HCT116 (cell line): ENCODE results near the gene AMTN. TPM values are rescaled to one million over a fixed set of nuclear protein-coding genes. Genes with fewer than 3 reads are reported as not detected.

ENCODE experiments used
- ATAC-seq: fragments of 200-7000 bp; cut with Tn5 transposase; 2 replicates; pipeline ENCODE4 v1.9.1; 2020; ENCODE audit warnings: mild to moderate bottlenecking, moderate library complexity
- BruUV-seq: library from RNA; stranded (reverse); fragments of 400-500 nt; replicated peaks from 2 replicates; lab custom pipeline; 2021; lab: Mats Ljungman, UMichigan
- CTCF ChIA-PET: fragments of 300-600 bp; sonication (Branson Sonifier 250); formaldehyde crosslinking; loops from one replicate; lab custom pipeline; 2021; ENCODE audit warnings: antibody characterized with exemption; lab: Charles Lee
- POLR2A ChIA-PET: fragments of 300-600, 350-600 bp; sonication (Branson Sonifier 250); formaldehyde crosslinking; loops from one replicate; lab custom pipeline; 2021; ENCODE audit warnings: antibody characterized with exemption; lab: Charles Lee
- RAD21 ChIA-PET, 2 experiments: fragments of 300-600 bp; sonication (Branson Sonifier 250); formaldehyde crosslinking; loops; one replicate each; lab custom pipeline; 2023; ENCODE audit warnings: low total read pairs in 2 of 2; ENCODE audit not compliant: uncharacterized antibody in 2 of 2, unreplicated experiment in 2 of 2, low non-redundant PET in 1 of 2; lab: Charles Lee
- DNase-seq: peaks from one replicate; pipeline ENCODE4 v3.0.0-alpha.2; 2010; ENCODE audit warnings: low read depth, low spot score
- H2AFZ ChIP-seq: fragments of 200-600 bp; shearing (Covaris generic), sonication (generic); 2 replicates; pipeline ENCODE4 v1.6.1; 2017; ENCODE audit warnings: low read depth, mixed run types, mixed read lengths, antibody characterized with exemption, low read length; ENCODE audit not compliant: poor library complexity, severe bottlenecking
- H3K27ac ChIP-seq: 2 replicates; pipeline ENCODE4 v1.5.1; 2012; ENCODE audit warnings: low read depth, low read length
- H3K27me3 ChIP-seq: fragments of 200-600 bp; sonication (generic); 2 replicates; pipeline ENCODE4 v1.6.1; 2016; ENCODE audit warnings: mixed run types, low read length, mixed read lengths; ENCODE audit not compliant: insufficient read depth
- H3K36me3 ChIP-seq, 2 experiments: fragments of 200-500 bp in 1 of 2; fragments of 200-600 bp in 1 of 2; sonication (Bioruptor generic) in 1 of 2; sonication (generic) in 1 of 2; 2 replicates each; pipeline versions ENCODE4 v1.5.1 to v1.6.1; 2014 to 2016; ENCODE audit warnings: low read length in 2 of 2, inconsistent platforms in 1 of 2, mixed read lengths in 1 of 2, mixed run types in 1 of 2; ENCODE audit not compliant: insufficient read depth in 2 of 2, control insufficient read depth in 1 of 2
- H3K4me1 ChIP-seq, 2 experiments: fragments of 200-600 bp in 1 of 2; sonication (generic) in 1 of 2; 2 replicates each; pipeline versions ENCODE4 v1.5.1 to v1.6.1; 2012 to 2017; ENCODE audit warnings: low read length in 2 of 2, inconsistent platforms in 1 of 2, mild to moderate bottlenecking in 1 of 2, mixed read lengths in 1 of 2, mixed run types in 1 of 2, moderate library complexity in 1 of 2; ENCODE audit not compliant: insufficient read depth in 2 of 2, control insufficient read depth in 1 of 2
- H3K4me2 ChIP-seq: fragments of 200-600 bp; sonication (generic); 2 replicates; pipeline ENCODE4 v1.6.1; 2017; ENCODE audit warnings: mixed run types, low read length, mixed read lengths
- H3K4me3 ChIP-seq, 2 experiments: fragments of 200-600 bp in 1 of 2; sonication (generic) in 1 of 2; replicated peaks in 1 of 2; 2 replicates each; pipeline ENCODE4 v1.5.1; 2011 to 2016; ENCODE audit warnings: low read length in 2 of 2, control low read depth in 1 of 2, low read depth in 1 of 2, mild to moderate bottlenecking in 1 of 2, mixed read lengths in 1 of 2, mixed run types in 1 of 2
- H3K79me2 ChIP-seq: fragments of 200-600 bp; sonication (generic); 2 replicates; pipeline ENCODE4 v1.6.1; 2017; ENCODE audit warnings: mild to moderate bottlenecking, mixed run types, low read length, moderate library complexity, mixed read lengths; ENCODE audit not compliant: insufficient read depth
- H3K9ac ChIP-seq: fragments of 200-600 bp; sonication (generic); 2 replicates; pipeline ENCODE4 v1.6.1; 2016; ENCODE audit warnings: low read length, mixed read lengths
- H3K9me2 ChIP-seq: fragments of 200-600 bp; sonication (generic), shearing (Covaris generic); 2 replicates; pipeline ENCODE4 v1.6.1; 2017; ENCODE audit warnings: mixed run types, mild to moderate bottlenecking, moderate library complexity; ENCODE audit not compliant: insufficient read depth
- H3K9me3 ChIP-seq, 2 experiments: fragments of 200-500 bp in 1 of 2; fragments of 200-600 bp in 1 of 2; sonication (Bioruptor generic) in 1 of 2; sonication (generic) in 1 of 2; 2 replicates each; pipeline ENCODE4 v1.6.1; 2014 to 2017; ENCODE audit warnings: low read length in 2 of 2, mixed read lengths in 2 of 2, inconsistent platforms in 1 of 2, low read depth in 1 of 2, mild to moderate bottlenecking in 1 of 2, mixed run types in 1 of 2, moderate library complexity in 1 of 2; ENCODE audit not compliant: control insufficient read depth in 1 of 2, insufficient read depth in 1 of 2
- H4K20me1 ChIP-seq: fragments of 200-600 bp; sonication (generic), shearing (Covaris generic); 2 replicates; pipeline ENCODE4 v1.6.1; 2017; ENCODE audit warnings: mixed run types, mild to moderate bottlenecking, moderate library complexity; ENCODE audit not compliant: insufficient read depth
- EZH2 ChIP-seq: fragments of 200-600 bp; sonication (generic); IDR thresholded peaks from 2 replicates; pipeline ENCODE4 v1.6.1; 2017; ENCODE audit warnings: antibody characterized with exemption, mixed run types
- FOSL1 ChIP-seq: IDR thresholded peaks from 2 replicates; pipeline ENCODE4 v1.6.1; 2012; ENCODE audit warnings: low read depth
- JUND ChIP-seq: IDR thresholded peaks from 2 replicates; pipeline ENCODE4 v1.6.1; 2012
- MAX ChIP-seq: IDR thresholded peaks from 2 replicates; pipeline ENCODE4 v1.6.1; 2012
- REST ChIP-seq: IDR thresholded peaks from 2 replicates; pipeline ENCODE4 v1.6.1; 2012; ENCODE audit warnings: low read depth
- SIN3A ChIP-seq: IDR thresholded peaks from 2 replicates; pipeline ENCODE4 v1.6.1; 2012; ENCODE audit warnings: low read depth
- SP1 ChIP-seq: IDR thresholded peaks from 2 replicates; pipeline ENCODE4 v1.6.1; 2012; ENCODE audit warnings: low read depth
- TCF7L2 ChIP-seq: IDR thresholded peaks from 2 replicates; pipeline ENCODE4 v1.7.0; 2011; ENCODE audit warnings: borderline replicate concordance, inconsistent platforms; ENCODE audit not compliant: insufficient read depth, insufficient read length; ENCODE audit errors: extremely low read depth
- YY1 ChIP-seq: IDR thresholded peaks from 2 replicates; pipeline ENCODE4 v1.6.1; 2011; ENCODE audit warnings: low read length, low read depth, moderate library complexity, mild to moderate bottlenecking; ENCODE audit not compliant: insufficient replicate concordance; ENCODE audit errors: extremely low read depth
- ZFX ChIP-seq: fragments of 450-650 bp; IDR thresholded peaks from 2 replicates; pipeline ENCODE4 v1.6.1; 2017
- intact Hi-C: fragments of 100-400 bp; cut with micrococcal nuclease; formaldehyde crosslinking; loops from 2 replicates; pipeline ENCODE4 v1.10.0; 2022
- total RNA-seq: library from RNA; stranded (reverse); gene quantifications from one replicate; pipeline ENCODE4 v1.2.1, GENCODE V29; 2021; ENCODE audit not compliant: unreplicated experiment

Gene AMTN
- total RNA-seq, 1 experiment from 2014 or later: not detected

GRCh38 chr4:70559924-70560323 is 41.6 kb downstream of the AMTN start:
- no peak for ATAC-seq
- intact Hi-C loops: loop anchor here (1.0 to 10.0 kb wide), 6 partner anchors 55 to 871 kb away; no protein-coding TSS in a partner anchor
- H3K4me2 ChIP-seq: no peak overlapping the region
- H3K36me3 ChIP-seq: no peaks in the 10 kb centered on the region
- ChIA-PET CTCF (no interaction called here), RAD21 (no interaction called here), POLR2A (no interaction called here)
- peak overlapping the region; percentile 43 for H2AFZ ChIP-seq
- H3K4me1 ChIP-seq: no peaks in the 10 kb centered on the region
- H3K9ac ChIP-seq: no peak overlapping the region
- no peaks in the 10 kb centered on the region for H3K79me2 ChIP-seq
- H3K9me3 ChIP-seq: no peaks in the 10 kb centered on the region
- no peak for DNase-seq
- TF ChIP-seq JUND (no peak), SP1 (no peak), YY1 (no peak), ZFX (no peak), MAX (no peak), TCF7L2 (no peak), FOSL1 (no peak)
- H3K4me3 ChIP-seq: no peak overlapping the region
- no peak overlapping the region for H3K27ac ChIP-seq
- no peaks in the 10 kb centered on the region for H3K27me3 ChIP-seq
- H4K20me1 ChIP-seq: no peaks in the 10 kb centered on the region
- H3K9me2 ChIP-seq: no peaks in the 10 kb centered on the region
- BruUV-seq: no TSS peak

GRCh38 chr4:70564033-70564432 is 45.7 kb downstream of the AMTN start:
- intact Hi-C loops: no loop called here
- Histone ChIP-seq H4K20me1 (no peaks in the 10 kb centered on the region), H3K36me3 (no peaks in the 10 kb centered on the region)
- CTCF ChIA-PET: no interaction called here
- no peak for TF ChIP-seq SIN3A
- TF ChIP-seq REST: no peak
- no peak for TF ChIP-seq EZH2
- TF ChIP-seq, all 23 proteins: peak for 0
- Histone ChIP-seq H3K9me2 (no peaks in the 10 kb centered on the region), H3K9ac (no peak overlapping the region), H3K27me3 (no peaks in the 10 kb centered on the region), H3K79me2 (no peaks in the 10 kb centered on the region), H3K27ac (no peak overlapping the region), H3K4me3 (no peak overlapping the region), H3K9me3 (no peaks in the 10 kb centered on the region), H3K4me2 (no peak overlapping the region), H2AFZ (no peak overlapping the region), H3K4me1 (no peaks in the 10 kb centered on the region)
- RAD21 ChIA-PET: no interaction called here
- no peak for DNase-seq
- BruUV-seq: no TSS peak
- POLR2A ChIA-PET: no interaction called here
- no peak for ATAC-seq
